Right kidney (tissue), 1 donor: ENCODE results near the gene PRMT1.

ENCODE experiments used
- DNase-seq: peaks from one replicate; pipeline ENCODE4 v3.0.0-alpha.2; 2016

PRMT1 gene

GRCh38 chr19:49645995-49646394 is 31.1 kb upstream of the PRMT1 start:
- DNase-seq = no peak

DNA sequence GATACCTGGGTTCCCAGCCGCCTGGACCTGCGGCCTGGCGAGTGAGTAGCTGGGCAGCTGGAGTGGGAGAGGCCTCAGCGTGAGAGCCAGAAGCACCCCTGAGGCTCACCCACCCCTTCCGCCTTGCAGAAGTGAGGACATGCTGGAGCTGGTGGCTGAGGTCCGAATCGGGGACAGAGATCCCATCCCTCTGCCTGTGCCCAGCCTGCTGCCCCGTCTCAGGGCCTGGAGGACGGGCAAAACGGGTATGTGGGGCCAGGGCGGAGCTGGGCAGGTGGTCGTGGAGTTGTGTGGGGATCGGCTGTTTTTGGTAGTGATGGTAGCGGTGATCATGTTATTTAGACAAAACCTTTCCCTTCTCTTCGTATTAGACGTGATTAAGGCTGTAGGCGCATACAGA is 30.5 kb upstream of the PRMT1 start:
- DNase-seq = no peak

DNA sequence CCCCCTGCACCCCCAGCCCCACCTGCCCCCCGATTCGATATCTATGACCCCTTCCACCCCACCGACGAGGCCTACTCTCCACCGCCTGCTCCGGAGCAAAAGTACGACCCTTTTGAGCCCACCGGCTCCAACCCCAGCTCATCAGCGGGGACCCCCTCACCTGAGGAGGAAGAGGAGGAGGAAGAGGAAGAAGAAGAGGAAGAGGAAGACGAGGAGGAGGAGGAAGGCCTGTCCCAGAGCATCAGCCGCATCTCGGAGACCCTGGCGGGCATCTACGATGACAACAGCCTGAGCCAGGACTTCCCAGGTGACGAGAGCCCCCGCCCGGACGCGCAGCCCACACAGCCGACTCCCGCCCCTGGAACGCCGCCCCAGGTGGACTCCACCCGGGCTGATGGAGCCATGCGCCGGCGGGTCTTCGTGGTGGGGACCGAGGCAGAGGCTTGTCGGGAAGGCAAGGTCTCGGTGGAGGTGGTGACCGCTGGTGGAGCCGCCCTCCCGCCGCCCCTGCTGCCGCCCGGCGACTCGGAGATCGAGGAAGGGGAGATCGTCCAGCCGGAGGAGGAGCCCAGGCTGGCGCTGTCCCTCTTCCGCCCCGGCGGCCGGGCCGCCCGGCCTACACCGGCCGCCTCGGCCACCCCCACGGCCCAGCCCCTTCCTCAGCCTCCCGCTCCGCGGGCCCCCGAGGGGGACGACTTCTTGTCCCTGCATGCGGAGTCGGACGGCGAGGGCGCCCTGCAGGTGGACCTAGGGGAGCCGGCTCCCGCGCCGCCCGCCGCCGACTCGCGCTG is 25.8 kb upstream of the PRMT1 start:
- DNase-seq = no peak

- no peak for DNase-seq
These were observed 25.1 kb upstream of the PRMT1 start for GRCh38 chr19:49651820-49652550.

DNA sequence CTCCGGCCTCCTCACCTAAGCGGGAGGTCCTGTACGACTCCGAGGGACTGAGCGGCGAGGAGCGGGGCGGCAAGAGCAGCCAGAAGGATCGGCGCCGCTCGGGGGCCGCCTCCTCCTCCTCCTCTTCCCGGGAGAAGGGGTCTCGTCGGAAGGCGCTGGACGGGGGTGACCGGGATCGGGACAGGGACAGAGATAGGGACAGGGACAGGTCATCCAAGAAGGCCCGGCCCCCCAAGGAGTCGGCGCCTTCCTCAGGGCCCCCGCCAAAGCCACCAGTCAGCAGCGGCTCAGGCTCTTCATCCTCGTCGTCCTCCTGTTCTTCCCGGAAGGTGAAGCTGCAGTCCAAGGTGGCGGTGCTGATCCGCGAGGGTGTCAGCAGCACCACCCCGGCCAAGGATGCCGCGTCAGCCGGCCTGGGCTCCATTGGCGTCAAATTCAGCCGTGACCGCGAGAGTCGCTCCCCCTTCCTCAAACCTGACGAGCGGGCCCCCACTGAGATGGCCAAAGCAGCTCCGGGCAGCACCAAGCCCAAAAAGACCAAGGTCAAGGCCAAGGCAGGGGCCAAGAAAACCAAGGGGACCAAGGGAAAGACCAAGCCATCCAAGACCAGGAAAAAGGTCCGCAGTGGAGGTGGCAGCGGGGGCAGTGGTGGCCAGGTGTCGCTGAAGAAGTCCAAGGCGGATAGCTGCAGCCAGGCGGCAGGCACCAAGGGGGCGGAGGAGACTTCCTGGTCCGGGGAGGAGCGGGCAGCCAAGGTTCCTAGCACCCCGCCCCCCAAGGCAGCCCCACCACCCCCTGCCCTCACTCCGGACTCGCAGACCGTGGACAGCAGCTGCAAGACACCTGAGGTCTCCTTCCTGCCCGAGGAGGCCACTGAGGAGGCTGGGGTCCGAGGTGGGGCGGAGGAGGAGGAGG is 24.3 kb upstream of the PRMT1 start:
- DNase-seq = no peak

- no peak for DNase-seq
These were observed 23.6 kb upstream of the PRMT1 start for GRCh38 chr19:49653466-49653806.

DNA sequence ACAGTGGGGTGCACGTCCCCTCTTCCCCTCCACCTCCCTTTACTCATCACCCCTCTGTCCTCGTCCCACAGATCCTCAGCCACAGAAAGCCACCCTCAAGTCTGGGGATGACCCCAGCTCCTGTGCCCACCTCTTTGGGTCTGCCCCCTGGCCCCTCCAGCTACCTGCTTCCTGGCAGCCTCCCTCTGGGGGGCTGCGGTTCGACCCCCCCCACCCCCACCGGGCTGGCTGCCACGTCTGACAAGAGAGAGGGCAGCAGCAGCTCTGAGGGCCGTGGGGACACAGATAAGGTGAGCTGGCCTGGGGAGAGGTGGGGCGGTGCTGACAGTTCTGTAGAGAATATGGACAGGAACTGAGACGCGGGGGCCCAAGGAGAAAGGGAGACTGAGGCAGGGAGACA is 22.5 kb upstream of the PRMT1 start:
- no peak for DNase-seq

- no peak for DNase-seq
These were observed 21.3 kb upstream of the PRMT1 start for GRCh38 chr19:49655570-49656455.

- DNase-seq = no peak
These were observed 20.5 kb upstream of the PRMT1 start for GRCh38 chr19:49656456-49657109.

GRCh38 chr19:49657493-49658138 is 19.5 kb upstream of the PRMT1 start:
- DNase-seq = no peak

- DNase-seq = no peak
These were observed 18.9 kb upstream of the PRMT1 start for GRCh38 chr19:49658139-49658517.

- no peak for DNase-seq
These were observed 18.3 kb upstream of the PRMT1 start for GRCh38 chr19:49658566-49659442.

GRCh38 chr19:49660338-49660961 is 16.6 kb upstream of the PRMT1 start:
- DNase-seq = no peak

DNA sequence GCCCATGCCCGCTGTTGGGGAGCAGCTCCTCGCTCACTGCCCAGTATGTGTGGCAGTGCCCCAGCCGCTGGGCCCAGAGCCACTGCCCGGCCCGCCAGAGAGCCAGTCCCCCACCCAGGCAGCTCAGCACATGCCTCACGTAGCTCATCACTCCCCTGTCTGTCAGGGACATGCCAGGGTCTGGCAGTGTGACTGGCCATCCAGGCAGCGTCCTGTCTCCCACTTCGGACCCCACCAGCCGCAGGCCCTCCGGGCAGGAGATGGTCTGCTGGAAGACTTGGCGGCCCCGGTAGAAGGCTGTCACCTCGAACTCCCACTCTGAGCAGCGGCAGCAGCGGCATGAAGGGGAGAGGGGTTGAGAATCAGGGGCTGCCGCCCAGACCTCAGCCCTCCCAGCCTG is 15.1 kb upstream of the PRMT1 start:
- DNase-seq = no peak

- DNase-seq = no peak
These were observed 13.8 kb upstream of the PRMT1 start for GRCh38 chr19:49663224-49663623.

- DNase-seq = peak; percentile 74
These were observed 12.7 kb upstream of the PRMT1 start for GRCh38 chr19:49664171-49665035.

GRCh38 chr19:49665036-49665350 is 12.1 kb upstream of the PRMT1 start:
- DNase-seq = no peak

DNA sequence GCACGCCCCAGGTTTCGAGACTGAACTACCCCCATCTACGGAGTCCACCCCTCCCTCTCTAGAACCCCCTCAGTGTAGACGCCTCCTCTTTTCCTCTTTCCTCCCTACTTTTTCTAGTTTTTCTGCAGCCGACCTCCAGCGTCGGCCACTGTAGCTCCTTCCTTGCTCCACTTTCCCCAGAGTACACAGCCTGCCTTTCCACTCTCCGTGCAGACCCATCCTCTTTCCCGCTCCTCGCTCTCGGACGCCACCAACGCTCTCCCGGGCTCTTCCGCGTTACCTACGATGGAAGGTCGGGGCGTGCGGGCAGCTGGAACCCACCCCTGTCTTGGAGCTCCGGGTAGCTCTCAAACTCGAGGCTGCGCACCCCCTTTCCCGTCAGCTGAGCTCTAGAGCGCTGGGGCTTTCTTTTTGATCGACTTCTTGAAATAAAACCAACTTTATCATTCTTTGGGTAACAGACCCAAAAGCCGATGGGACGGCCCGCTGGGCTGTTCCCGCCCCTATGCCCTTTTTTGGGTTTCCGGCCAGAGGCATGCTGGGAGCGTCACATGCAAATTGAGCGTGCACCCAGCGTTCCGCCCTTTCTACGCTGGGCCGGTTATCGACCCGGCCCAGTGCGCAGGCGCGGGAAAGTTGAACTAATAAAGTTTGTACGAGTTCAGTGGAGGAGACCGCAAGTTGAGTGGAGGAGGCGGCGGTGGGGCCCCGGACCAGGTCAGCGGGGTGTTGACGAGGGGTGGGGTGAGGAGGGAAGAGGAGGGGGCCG is 11.5 kb upstream of the PRMT1 start, which contains the start of the genes BCL2L12 and IRF3:
Gene BCL2L12, plus strand, starts transcription at position 583 of the 769 bp plus-strand sequence. CDS start 760 bp downstream, outside the sequence.
Gene IRF3, minus strand, starts transcription at position 507 of the 769 bp plus-strand sequence. CDS start 1,019 bp downstream, outside the sequence.
- DNase-seq = peak; percentile 88
